WERI-Rb-1 (cell line): ENCODE results near the gene CHPT1.
"Not testable (repeated sequence)": the region's sequence is repeated elsewhere in the genome, so short reads cannot be mapped to it uniquely, and the experiment has no call there.

Experiments
- DNase-seq: peaks from one replicate; pipeline ENCODE4 v3.0.0-alpha.2; 2020
- H3K27ac ChIP-seq: fragments of 250-450 bp; sonication (Bioruptor Pico); 2 replicates; pipeline ENCODE4 v1.5.1; 2020; ENCODE audit warnings: mild to moderate bottlenecking, moderate library complexity
- H3K27me3 ChIP-seq: fragments of 250-450 bp; sonication (Bioruptor Pico); 2 replicates; pipeline ENCODE4 v1.5.1; 2021; ENCODE audit warnings: mild to moderate bottlenecking, low read depth, moderate library complexity; ENCODE audit not compliant: insufficient read depth, severe bottlenecking
- H3K36me3 ChIP-seq: fragments of 250-450 bp; sonication (Bioruptor Pico); 2 replicates; pipeline ENCODE4 v1.5.1; 2020; ENCODE audit warnings: mild to moderate bottlenecking, moderate library complexity
- H3K4me3 ChIP-seq: 2 replicates; pipeline ENCODE4 v1.5.1; 2011; ENCODE audit warnings: low read depth, mild to moderate bottlenecking, control low read depth, low read length
- H3K9me3 ChIP-seq: fragments of 250-450 bp; sonication (Bioruptor Pico); 2 replicates; pipeline ENCODE4 v1.5.1; 2021; ENCODE audit warnings: mild to moderate bottlenecking, moderate library complexity; ENCODE audit not compliant: severe bottlenecking
- CTCF ChIP-seq: IDR thresholded peaks from 2 replicates; pipeline ENCODE4 v1.5.1; 2011; ENCODE audit warnings: low read depth, mild to moderate bottlenecking, control low read depth, inconsistent platforms, low read length

CHPT1 gene

GRCh38 chr12:101732318-101732717, 34.9 kb downstream of the CHPT1 start:
- no peaks in the 10 kb centered on the region for H3K27me3 ChIP-seq
- H3K27ac ChIP-seq, result no peak overlapping the region
- no peak for TF ChIP-seq CTCF
- H3K9me3 ChIP-seq, result no peaks in the 10 kb centered on the region
- no peak overlapping the region for H3K4me3 ChIP-seq
- no peaks in the 10 kb centered on the region for H3K36me3 ChIP-seq
- DNase-seq, result no peak

GRCh38 chr12:101733166-101733565, 35.7 kb downstream of the CHPT1 start:
- no peaks in the 10 kb centered on the region for H3K36me3 ChIP-seq
- H3K4me3 ChIP-seq, result no peak overlapping the region
- no peak for TF ChIP-seq CTCF
- no peak overlapping the region for H3K27ac ChIP-seq
- no peak for DNase-seq
- no peaks in the 10 kb centered on the region for H3K9me3 ChIP-seq
- no peaks in the 10 kb centered on the region for H3K27me3 ChIP-seq

- H3K36me3 ChIP-seq, DNase-seq, H3K4me3 ChIP-seq, H3K27ac ChIP-seq, H3K27me3 ChIP-seq, H3K9me3 ChIP-seq: not testable (repeated sequence)
These were observed 37.0 kb downstream of the CHPT1 start for GRCh38 chr12:101734482-101734881.

- no peak for DNase-seq
These were observed 40.0 kb downstream of the CHPT1 start for GRCh38 chr12:101737476-101737875.

GRCh38 chr12:101738920-101739665, 41.7 kb downstream of the CHPT1 start, which contains the start of gene SYCP3:
TSS of gene SYCP3 (minus strand) at chr12:101739462. CDS start at chr12:101737935, 1,527 bp downstream.
- Histone ChIP-seq H3K36me3 (peaks cover under 1% of the 10 kb centered on the region), H3K27me3 (no peaks in the 10 kb centered on the region), H3K9me3 (no peaks in the 10 kb centered on the region), H3K4me3 (no peak within 1 kb of the TSS), H3K27ac (no peak within 1 kb of the TSS)
- no peak for TF ChIP-seq CTCF
- no peak for DNase-seq

More at GRCh38 chr12:101737476-101737875, 40.0 kb downstream of the CHPT1 start:
- no peaks in the 10 kb centered on the region; the same call in 1 of the 2 replicates for H3K36me3 ChIP-seq
- TF ChIP-seq CTCF, result no peak
- H3K4me3 ChIP-seq, result no peak overlapping the region
- no peaks in the 10 kb centered on the region for H3K9me3 ChIP-seq
- H3K27me3 ChIP-seq, result no peaks in the 10 kb centered on the region
- H3K27ac ChIP-seq, result no peak overlapping the region

- no peak for TF ChIP-seq CTCF
These were observed 43.1 kb downstream of the CHPT1 start for GRCh38 chr12:101740566-101740965.

More at GRCh38 chr12:101740566-101740965, 43.1 kb downstream of the CHPT1 start:
- Histone ChIP-seq H3K27me3 (no peaks in the 10 kb centered on the region), H3K27ac (no peak overlapping the region), H3K36me3 (peaks cover 4% of the 10 kb centered on the region), H3K9me3 (no peaks in the 10 kb centered on the region), H3K4me3 (no peak overlapping the region)
- DNase-seq, result no peak
